HepG2 (cell line): ENCODE measurements around the gene GZF1. TPM values are rescaled to one million over a fixed set of nuclear protein-coding genes. Genes with fewer than 3 reads are reported as not detected.
A peak's percentile ranks its signal among the peaks of the same experiment; 100 is the strongest.

Experiments
- CCDC6 ChIP-seq: sonication (generic); formaldehyde crosslinking; IDR thresholded peaks from 2 replicates; pipeline ENCODE4 v1.8.1; 2022; ENCODE audit warnings: mild to moderate bottlenecking, missing genetic modification reagents, moderate library complexity
- CTCF ChIP-seq: sonication (generic); formaldehyde crosslinking; IDR thresholded peaks from 2 replicates; pipeline ENCODE4 v1.5.0; 2020; ENCODE audit warnings: mild to moderate bottlenecking, missing genetic modification reagents, moderate library complexity
- ETS1 ChIP-seq: sonication (generic); formaldehyde crosslinking; IDR thresholded peaks from 2 replicates; pipeline ENCODE4 v1.4.0; 2020; ENCODE audit warnings: missing genetic modification reagents
- ETV5 ChIP-seq: IDR thresholded peaks from 2 replicates; pipeline ENCODE4 v1.6.1; 2018; ENCODE audit warnings: missing biosample characterization, missing genetic modification reagents, inconsistent platforms, borderline replicate concordance
- GPN1 ChIP-seq: sonication (generic); formaldehyde crosslinking; IDR thresholded peaks from 2 replicates; pipeline ENCODE4 v1.5.1; 2020; ENCODE audit warnings: missing genetic modification reagents, borderline replicate concordance
- HIC2 ChIP-seq: sonication (generic); formaldehyde crosslinking; IDR thresholded peaks from 2 replicates; pipeline ENCODE4 v1.9.0; 2022; ENCODE audit warnings: low read depth, missing genetic modification reagents
- JUNB ChIP-seq: sonication (generic); formaldehyde crosslinking; IDR thresholded peaks from 2 replicates; pipeline ENCODE4 v1.8.0; 2022; ENCODE audit warnings: missing genetic modification reagents, mild to moderate bottlenecking, borderline replicate concordance
- MTA3 ChIP-seq: sonication (generic); formaldehyde crosslinking; IDR thresholded peaks from 2 replicates; pipeline ENCODE4 v1.4.0; 2020; ENCODE audit warnings: missing genetic modification reagents
- NFAT5 ChIP-seq: sonication (generic); formaldehyde crosslinking; IDR thresholded peaks from 2 replicates; pipeline ENCODE4 v1.4.0; 2020; ENCODE audit warnings: missing genetic modification reagents
- NRL ChIP-seq: sonication (generic); formaldehyde crosslinking; IDR thresholded peaks from 2 replicates; pipeline ENCODE4 v1.5.0; 2020; ENCODE audit warnings: missing genetic modification reagents, mild to moderate bottlenecking, moderate library complexity, borderline replicate concordance
- TEAD3 ChIP-seq: optimal IDR thresholded peaks from 2 replicates; pipeline ENCODE3; 2016; ENCODE audit warnings: borderline replicate concordance
- TRAFD1 ChIP-seq: sonication (generic); formaldehyde crosslinking; IDR thresholded peaks from 2 replicates; pipeline ENCODE4 v1.5.1; 2020; ENCODE audit warnings: missing genetic modification reagents, mild to moderate bottlenecking, borderline replicate concordance
- ZBTB7B ChIP-seq: sonication (generic); formaldehyde crosslinking; IDR thresholded peaks from 2 replicates; pipeline ENCODE4 v1.4.0; 2020; ENCODE audit warnings: missing genetic modification reagents
- ZNF274 ChIP-seq: sonication (generic); formaldehyde crosslinking; IDR thresholded peaks from 2 replicates; pipeline ENCODE4 v1.5.1; 2020; ENCODE audit warnings: mild to moderate bottlenecking, missing genetic modification reagents
- ZNF331 ChIP-seq: sonication (generic); formaldehyde crosslinking; IDR thresholded peaks from 2 replicates; pipeline ENCODE4 v1.4.0; 2020; ENCODE audit warnings: missing genetic modification reagents
- ZNF468 ChIP-seq: sonication (generic); formaldehyde crosslinking; IDR thresholded peaks from 2 replicates; pipeline ENCODE4 v1.8.0; 2022; ENCODE audit warnings: mild to moderate bottlenecking, moderate library complexity, missing genetic modification reagents
- ZNF615 ChIP-seq: sonication (generic); formaldehyde crosslinking; IDR thresholded peaks from 2 replicates; pipeline ENCODE4 v1.5.0; 2020; ENCODE audit warnings: mild to moderate bottlenecking, missing genetic modification reagents, borderline replicate concordance
- polyA plus RNA-seq, 8 experiments: library from polyadenylated mRNA; depleted of rRNA in 3 of 8; stranded (reverse) in 7 of 8; unstranded in 1 of 8; fragments of >200 nt; fragmentation: Illumina TruSeq in 4 of 8; extraction: Trizol in 4 of 8; gene quantifications; 2 replicates each; pipeline versions ENCODE4 v1.2.1 to v1.2.3, GENCODE V29; 2011 to 2016; ENCODE audit warnings: low read depth in 4 of 8, missing spikeins in 1 of 8, mixed read lengths in 1 of 8; ENCODE audit not compliant: insufficient read depth in 1 of 8
- total RNA-seq, 5 experiments: library from RNA; depleted of rRNA; stranded (reverse); fragments of >200 nt; fragmentation: Illumina TruSeq; extraction: Trizol; gene quantifications; 2 replicates each; pipeline ENCODE4 v1.2.3, GENCODE V29; 2016; ENCODE audit warnings: low read depth in 1 of 5

GZF1 gene
- total and polyA plus RNA-seq, 2 of the 13 experiments (the other 11 are each of a cell fraction or from before 2014, with no cell fraction given) = 16.9 to 26.0 TPM

GRCh38 chr20:23386304-23387117 lies 24.5 kb downstream of the GZF1 start (continued):
- TF ChIP-seq GPN1 = no peak
- TF ChIP-seq ETS1 = no peak
- no peak for TF ChIP-seq HIC2 (CRISPR knock-in tag)
- 0 out of 2 replicates have a peak, but pooled peaks have one; percentile 4 for TF ChIP-seq CTCF
- TF ChIP-seq MTA3 (CRISPR knock-in tag) = no peak
- TF ChIP-seq NRL (CRISPR knock-in tag) = no peak
- TF ChIP-seq ZNF274 = no peak
- no peak for TF ChIP-seq JUNB
- TF ChIP-seq NFAT5 (CRISPR knock-in tag) = no peak
- peak; percentile 69; the same call in 1 of the 2 replicates for TF ChIP-seq ETV5 (CRISPR knock-in tag)
- TF ChIP-seq TEAD3 = peak; percentile 44
- no peak for TF ChIP-seq CCDC6 (CRISPR knock-in tag)
- TF ChIP-seq ZBTB7B (CRISPR knock-in tag) = peak; percentile 72; the same call in 1 of the 2 replicates
- TF ChIP-seq ZNF468 (CRISPR knock-in tag) = no peak
- no peak for TF ChIP-seq ZNF615 (CRISPR knock-in tag)
- TF ChIP-seq TRAFD1 (CRISPR knock-in tag) = no peak
- TF ChIP-seq ZNF331 = peak; percentile 75; the same call in 1 of the 2 replicates
